HepG2 (cell line): ENCODE data around the gene ZNF431. TPM values are rescaled to one million over a fixed set of nuclear protein-coding genes. Genes with fewer than 3 reads are reported as not detected.
A peak's percentile ranks its signal among the peaks of the same experiment; 100 is the strongest.

Experiments used
- ARHGAP35 ChIP-seq: sonication (generic); formaldehyde crosslinking; IDR thresholded peaks from 2 replicates; pipeline ENCODE4 v1.9.0; 2022; ENCODE audit warnings: mild to moderate bottlenecking, inconsistent platforms, moderate library complexity, missing genetic modification reagents, borderline replicate concordance
- KLF13 ChIP-seq: sonication (generic); formaldehyde crosslinking; IDR thresholded peaks from 2 replicates; pipeline ENCODE4 v1.4.0; 2020; ENCODE audit warnings: mild to moderate bottlenecking, missing genetic modification reagents
- MXD1 ChIP-seq: sonication (generic); formaldehyde crosslinking; IDR thresholded peaks from 2 replicates; pipeline ENCODE4 v1.4.0; 2020; ENCODE audit warnings: mild to moderate bottlenecking, missing genetic modification reagents
- PBX2 ChIP-seq: IDR thresholded peaks from 2 replicates; pipeline ENCODE4 v1.6.1; 2016; ENCODE audit warnings: control low read depth
- POLR2AphosphoS5 ChIP-seq: IDR thresholded peaks from 2 replicates; pipeline ENCODE4 v1.6.1; 2012; ENCODE audit warnings: low read depth, low read length
- SIN3A ChIP-seq: IDR thresholded peaks from 2 replicates; pipeline ENCODE4 v1.6.1; 2011; ENCODE audit warnings: low read depth, mild to moderate bottlenecking, control low read depth, low read length, borderline replicate concordance
- SP2 ChIP-seq: sonication (generic); formaldehyde crosslinking; IDR thresholded peaks from 2 replicates; pipeline ENCODE4 v1.5.1; 2020; ENCODE audit warnings: mild to moderate bottlenecking, missing genetic modification reagents
- SP4 ChIP-seq: sonication (generic); formaldehyde crosslinking; IDR thresholded peaks from 2 replicates; pipeline ENCODE4 v1.8.1; 2023; ENCODE audit warnings: mild to moderate bottlenecking, missing genetic modification reagents
- SPEN ChIP-seq: sonication (generic); formaldehyde crosslinking; IDR thresholded peaks from 2 replicates; pipeline ENCODE4 v1.5.1; 2020; ENCODE audit warnings: low read depth, mild to moderate bottlenecking, missing genetic modification reagents
- THRA ChIP-seq: sonication (generic); formaldehyde crosslinking; IDR thresholded peaks from 2 replicates; pipeline ENCODE4 v1.4.0; 2020; ENCODE audit warnings: missing genetic modification reagents, borderline replicate concordance
- ZFP36 ChIP-seq: fragments of 150-350 bp; IDR thresholded peaks from 2 replicates; pipeline ENCODE4 v1.6.1; 2018; ENCODE audit warnings: borderline replicate concordance, low read length, low read depth; ENCODE audit not compliant: partially characterized antibody
- ZNF138 ChIP-seq: sonication (generic); formaldehyde crosslinking; IDR thresholded peaks from 2 replicates; pipeline ENCODE4 v1.5.0; 2020; ENCODE audit warnings: mild to moderate bottlenecking, low read depth, missing genetic modification reagents
- ZNF615 ChIP-seq: sonication (generic); formaldehyde crosslinking; IDR thresholded peaks from 2 replicates; pipeline ENCODE4 v1.5.0; 2020; ENCODE audit warnings: mild to moderate bottlenecking, missing genetic modification reagents, borderline replicate concordance
- ZNF761 ChIP-seq: sonication (generic); formaldehyde crosslinking; conservative IDR thresholded peaks from 2 replicates; pipeline ENCODE4 v1.4.0; 2020; ENCODE audit warnings: mild to moderate bottlenecking, missing genetic modification reagents
- ZNF850 ChIP-seq: sonication (generic); formaldehyde crosslinking; conservative IDR thresholded peaks from 2 replicates; pipeline ENCODE4 v1.9.0; 2021; ENCODE audit warnings: mild to moderate bottlenecking, missing genetic modification reagents
- ZNF883 ChIP-seq: sonication (generic); formaldehyde crosslinking; IDR thresholded peaks from 2 replicates; pipeline ENCODE4 v1.5.1; 2020; ENCODE audit warnings: mild to moderate bottlenecking, missing genetic modification reagents; ENCODE audit errors: not compliant biosample characterization
- polyA plus RNA-seq, 8 experiments: library from polyadenylated mRNA; depleted of rRNA in 3 of 8; stranded (reverse) in 7 of 8; unstranded in 1 of 8; fragments of >200 nt; fragmentation: Illumina TruSeq in 4 of 8; extraction: Trizol in 4 of 8; gene quantifications; 2 replicates each; pipeline versions ENCODE4 v1.2.1 to v1.2.3, GENCODE V29; 2011 to 2016; ENCODE audit warnings: low read depth in 4 of 8, missing spikeins in 1 of 8, mixed read lengths in 1 of 8; ENCODE audit not compliant: insufficient read depth in 1 of 8
- total RNA-seq, 5 experiments: library from RNA; depleted of rRNA; stranded (reverse); fragments of >200 nt; fragmentation: Illumina TruSeq; extraction: Trizol; gene quantifications; 2 replicates each; pipeline ENCODE4 v1.2.3, GENCODE V29; 2016; ENCODE audit warnings: low read depth in 1 of 5
- TF ChIP-seq, protein P1 (sequence below): sonication (generic); formaldehyde crosslinking; conservative IDR thresholded peaks from 2 replicates; pipeline ENCODE4 v1.8.0; 2022; ENCODE audit warnings: low read depth, missing genetic modification reagents
- TF ChIP-seq, protein P2 (sequence below): sonication (generic); formaldehyde crosslinking; IDR thresholded peaks from 2 replicates; pipeline ENCODE4 v1.8.0; 2022; ENCODE audit warnings: missing genetic modification reagents, mild to moderate bottlenecking, borderline replicate concordance

ZNF431 gene
- total and polyA plus RNA-seq, 2 of the 13 experiments (the other 11 are each of a cell fraction or from before 2014, with no cell fraction given), result 4.4 to 11.8 TPM

- TF ChIP-seq, protein P1, sequence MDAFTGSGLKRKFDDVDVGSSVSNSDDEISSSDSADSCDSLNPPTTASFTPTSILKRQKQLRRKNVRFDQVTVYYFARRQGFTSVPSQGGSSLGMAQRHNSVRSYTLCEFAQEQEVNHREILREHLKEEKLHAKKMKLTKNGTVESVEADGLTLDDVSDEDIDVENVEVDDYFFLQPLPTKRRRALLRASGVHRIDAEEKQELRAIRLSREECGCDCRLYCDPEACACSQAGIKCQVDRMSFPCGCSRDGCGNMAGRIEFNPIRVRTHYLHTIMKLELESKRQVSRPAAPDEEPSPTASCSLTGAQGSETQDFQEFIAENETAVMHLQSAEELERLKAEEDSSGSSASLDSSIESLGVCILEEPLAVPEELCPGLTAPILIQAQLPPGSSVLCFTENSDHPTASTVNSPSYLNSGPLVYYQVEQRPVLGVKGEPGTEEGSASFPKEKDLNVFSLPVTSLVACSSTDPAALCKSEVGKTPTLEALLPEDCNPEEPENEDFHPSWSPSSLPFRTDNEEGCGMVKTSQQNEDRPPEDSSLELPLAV (CRISPR knock-in tag), result no peak
- TF ChIP-seq SIN3A (peak; percentile 97; the same call in 1 of the 2 replicates), POLR2AphosphoS5 (peak; percentile 89), THRA (CRISPR knock-in tag) (no peak), ZNF850 (CRISPR knock-in tag) (no peak), ZNF615 (no peak), ZNF883 (CRISPR knock-in tag) (peak; percentile 36), SPEN (peak; percentile 54; the same call in 1 of the 2 replicates), ARHGAP35 (CRISPR knock-in tag) (0 out of 2 replicates have a peak, but pooled peaks have one; percentile 19), ZNF138 (CRISPR knock-in tag) (no peak), ZNF761 (CRISPR knock-in tag) (no peak), SP4 (peak; percentile 68; the same call in 1 of the 2 replicates), ZFP36 (no peak), SP2 (CRISPR knock-in tag) (peak; percentile 87), KLF13 (CRISPR knock-in tag) (no peak), MXD1 (CRISPR knock-in tag) (peak; percentile 48; the same call in 1 of the 2 replicates), PBX2 (CRISPR knock-in tag) (peak; percentile 89)
- TF ChIP-seq, protein P2, sequence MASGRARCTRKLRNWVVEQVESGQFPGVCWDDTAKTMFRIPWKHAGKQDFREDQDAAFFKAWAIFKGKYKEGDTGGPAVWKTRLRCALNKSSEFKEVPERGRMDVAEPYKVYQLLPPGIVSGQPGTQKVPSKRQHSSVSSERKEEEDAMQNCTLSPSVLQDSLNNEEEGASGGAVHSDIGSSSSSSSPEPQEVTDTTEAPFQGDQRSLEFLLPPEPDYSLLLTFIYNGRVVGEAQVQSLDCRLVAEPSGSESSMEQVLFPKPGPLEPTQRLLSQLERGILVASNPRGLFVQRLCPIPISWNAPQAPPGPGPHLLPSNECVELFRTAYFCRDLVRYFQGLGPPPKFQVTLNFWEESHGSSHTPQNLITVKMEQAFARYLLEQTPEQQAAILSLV (CRISPR knock-in tag), result no peak
These were observed at the start of gene ZNF431 (continued) for GRCh38 chr19:21141787-21142464.
